Neural progenitor cell (in vitro differentiated cells): ENCODE results near the gene ERVFRD-1. TPM values are rescaled to one million over a fixed set of nuclear protein-coding genes. Genes with fewer than 3 reads are reported as not detected.

ENCODE experiments used
- DNase-seq: peaks from one replicate; pipeline ENCODE4 v3.0.0-alpha.2; 2016; ENCODE audit warnings: low spot score
- H2AFZ ChIP-seq: fragments of 200-600 bp; sonication (generic); replicated peaks from 2 replicates; pipeline ENCODE4 v1.6.1; 2016; ENCODE audit warnings: antibody characterized with exemption
- H3F3A ChIP-seq: fragments of 200-600 bp; sonication (generic); 2 replicates; pipeline ENCODE4 v1.6.1; 2016; ENCODE audit warnings: antibody characterized with exemption, low read depth
- H3K27ac ChIP-seq: fragments of 200-600 bp; sonication (generic); 2 replicates; pipeline ENCODE4 v1.5.1; 2016; ENCODE audit warnings: mild to moderate bottlenecking
- H3K27me3 ChIP-seq: fragments of 200-600 bp; sonication (generic); 2 replicates; pipeline ENCODE4 v1.6.1; 2016; ENCODE audit warnings: mild to moderate bottlenecking, moderate library complexity
- H3K36me3 ChIP-seq: fragments of 200-600 bp; sonication (generic); 2 replicates; pipeline ENCODE4 v1.5.1; 2016
- H3K4me1 ChIP-seq: fragments of 200-600 bp; sonication (generic); 2 replicates; pipeline ENCODE4 v1.6.1; 2016; ENCODE audit warnings: mixed run types
- H3K4me2 ChIP-seq: fragments of 200-600 bp; sonication (generic); 2 replicates; pipeline ENCODE4 v1.6.1; 2016
- H3K4me3 ChIP-seq: fragments of 200-600 bp; sonication (generic); 2 replicates; pipeline ENCODE4 v1.5.1; 2016
- H3K79me2 ChIP-seq: fragments of 200-600 bp; sonication (generic); 2 replicates; pipeline ENCODE4 v1.6.1; 2016; ENCODE audit warnings: low read depth
- H3K9ac ChIP-seq: fragments of 200-600 bp; sonication (generic); 2 replicates; pipeline ENCODE4 v1.6.1; 2016
- H3K9me3 ChIP-seq: fragments of 200-600 bp; sonication (generic); 2 replicates; pipeline ENCODE4 v1.5.1; 2016; ENCODE audit warnings: low read depth
- H4K20me1 ChIP-seq: fragments of 200-600 bp; sonication (generic); 2 replicates; pipeline ENCODE4 v1.6.1; 2016; ENCODE audit warnings: low read depth
- H3K27ac Mint-ChIP-seq: 3 replicates; pipeline ENCODE4 v1.8.0; 2021; ENCODE audit warnings: mixed read lengths
- H3K27me3 Mint-ChIP-seq: 2 replicates; pipeline ENCODE4 v1.8.0; 2022; ENCODE audit warnings: low read depth, mild to moderate bottlenecking, inconsistent platforms, moderate library complexity, mixed read lengths; ENCODE audit not compliant: insufficient read depth
- H3K36me3 Mint-ChIP-seq: 3 replicates; pipeline ENCODE4 v1.8.0; 2021; ENCODE audit warnings: mixed read lengths
- H3K4me1 Mint-ChIP-seq: 3 replicates; pipeline ENCODE4 v1.8.0; 2021; ENCODE audit warnings: mixed read lengths
- H3K4me3 Mint-ChIP-seq: 3 replicates; pipeline ENCODE4 v1.8.0; 2021; ENCODE audit warnings: mild to moderate bottlenecking, moderate library complexity, mixed read lengths
- H3K9me3 Mint-ChIP-seq: 3 replicates; pipeline ENCODE4 v1.8.0; 2020; ENCODE audit warnings: mixed read lengths
- EZH2 ChIP-seq: fragments of 200-600 bp; sonication (generic); IDR thresholded peaks from 2 replicates; pipeline ENCODE4 v1.6.1; 2017; ENCODE audit warnings: antibody characterized with exemption, mild to moderate bottlenecking, moderate library complexity
- EZH2phosphoT487 ChIP-seq: fragments of 200-600 bp; sonication (generic); IDR thresholded peaks from 2 replicates; pipeline ENCODE4 v1.6.1; 2017; ENCODE audit warnings: antibody characterized with exemption
- total RNA-seq: library from RNA; depleted of rRNA; stranded (reverse); fragments of >200 nt; gene quantifications from 2 replicates; pipeline ENCODE4 v1.2.3, GENCODE V29; 2015; ENCODE audit warnings: low replicate concordance
- TF ChIP-seq, protein P1 (sequence below): fragments of 200-600 bp; sonication (generic); IDR thresholded peaks from 2 replicates; pipeline ENCODE4 v1.5.1; 2017; ENCODE audit warnings: antibody characterized with exemption, mild to moderate bottlenecking

ERVFRD-1 gene
- total RNA-seq, 1 donor from 2014 or later = not detected

DNA sequence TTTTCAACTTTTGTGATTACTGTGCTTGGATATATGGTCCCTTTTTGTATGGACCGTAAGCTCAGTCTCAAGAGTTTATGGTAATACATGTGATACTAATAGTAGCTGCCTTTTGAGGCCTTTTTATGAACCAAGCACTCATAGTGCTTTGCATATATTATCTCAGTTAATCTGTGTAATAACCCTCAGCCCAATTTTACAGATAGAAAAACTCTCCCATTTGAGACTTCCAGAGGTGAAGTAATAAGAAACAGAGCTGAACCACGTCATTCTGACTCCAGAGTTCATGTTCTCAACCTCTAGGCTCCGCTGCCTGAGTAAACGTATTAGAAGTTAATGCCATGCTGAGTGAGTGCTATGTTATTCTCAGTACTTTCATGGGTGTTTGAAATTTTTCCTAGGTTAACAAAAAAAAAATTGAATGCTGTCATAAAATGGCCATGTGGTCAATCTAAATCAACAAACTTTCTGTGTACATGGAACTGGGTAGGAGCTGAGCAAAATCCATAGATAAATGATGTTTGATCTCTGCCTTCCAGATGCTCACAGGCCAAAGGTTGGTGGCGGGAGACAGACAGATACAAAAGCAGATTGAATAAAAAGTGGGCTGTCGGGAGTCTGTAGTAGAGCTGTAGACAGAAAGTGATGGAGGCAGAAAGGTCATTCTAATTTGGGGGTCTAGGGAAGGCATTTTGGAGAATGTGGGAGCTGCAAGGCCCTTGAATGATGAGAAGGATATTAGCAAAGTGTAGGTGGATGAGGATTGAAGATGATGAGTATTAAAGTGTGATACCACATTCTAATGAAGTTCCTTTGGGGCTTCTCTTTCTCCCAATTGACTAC lies 44.8 kb downstream of the ERVFRD-1 start:
- H3K27me3 ChIP-seq = no peaks in the 10 kb centered on the region
- H3K4me1 Mint-ChIP-seq = peaks cover 10% of the 10 kb centered on the region
- no peaks in the 10 kb centered on the region for H3K9me3 Mint-ChIP-seq
- no peak overlapping the region for H3K27ac ChIP-seq
- no peaks in the 10 kb centered on the region for H3K27me3 Mint-ChIP-seq
- TF ChIP-seq, protein P1, sequence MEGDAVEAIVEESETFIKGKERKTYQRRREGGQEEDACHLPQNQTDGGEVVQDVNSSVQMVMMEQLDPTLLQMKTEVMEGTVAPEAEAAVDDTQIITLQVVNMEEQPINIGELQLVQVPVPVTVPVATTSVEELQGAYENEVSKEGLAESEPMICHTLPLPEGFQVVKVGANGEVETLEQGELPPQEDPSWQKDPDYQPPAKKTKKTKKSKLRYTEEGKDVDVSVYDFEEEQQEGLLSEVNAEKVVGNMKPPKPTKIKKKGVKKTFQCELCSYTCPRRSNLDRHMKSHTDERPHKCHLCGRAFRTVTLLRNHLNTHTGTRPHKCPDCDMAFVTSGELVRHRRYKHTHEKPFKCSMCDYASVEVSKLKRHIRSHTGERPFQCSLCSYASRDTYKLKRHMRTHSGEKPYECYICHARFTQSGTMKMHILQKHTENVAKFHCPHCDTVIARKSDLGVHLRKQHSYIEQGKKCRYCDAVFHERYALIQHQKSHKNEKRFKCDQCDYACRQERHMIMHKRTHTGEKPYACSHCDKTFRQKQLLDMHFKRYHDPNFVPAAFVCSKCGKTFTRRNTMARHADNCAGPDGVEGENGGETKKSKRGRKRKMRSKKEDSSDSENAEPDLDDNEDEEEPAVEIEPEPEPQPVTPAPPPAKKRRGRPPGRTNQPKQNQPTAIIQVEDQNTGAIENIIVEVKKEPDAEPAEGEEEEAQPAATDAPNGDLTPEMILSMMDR = no peak
- no peak for TF ChIP-seq EZH2
- no peak for TF ChIP-seq EZH2phosphoT487
- H3K4me3 ChIP-seq = no peak overlapping the region
- H4K20me1 ChIP-seq = no peaks in the 10 kb centered on the region
- H2AFZ ChIP-seq = peak overlapping the region; percentile 63
- H3K36me3 Mint-ChIP-seq = no peaks in the 10 kb centered on the region
- H3K27ac Mint-ChIP-seq = no peak overlapping the region
- H3K36me3 ChIP-seq = no peaks in the 10 kb centered on the region
- H3K79me2 ChIP-seq = no peaks in the 10 kb centered on the region
- peak overlapping the region; percentile 24 for H3K4me2 ChIP-seq
- H3K4me1 ChIP-seq = peaks cover 39% of the 10 kb centered on the region
- no peaks in the 10 kb centered on the region for H3K9me3 ChIP-seq
- peaks cover 27% of the 10 kb centered on the region for H3F3A ChIP-seq
- H3K9ac ChIP-seq = no peak overlapping the region
- no peak overlapping the region for H3K4me3 Mint-ChIP-seq
- no peak for DNase-seq

DNA sequence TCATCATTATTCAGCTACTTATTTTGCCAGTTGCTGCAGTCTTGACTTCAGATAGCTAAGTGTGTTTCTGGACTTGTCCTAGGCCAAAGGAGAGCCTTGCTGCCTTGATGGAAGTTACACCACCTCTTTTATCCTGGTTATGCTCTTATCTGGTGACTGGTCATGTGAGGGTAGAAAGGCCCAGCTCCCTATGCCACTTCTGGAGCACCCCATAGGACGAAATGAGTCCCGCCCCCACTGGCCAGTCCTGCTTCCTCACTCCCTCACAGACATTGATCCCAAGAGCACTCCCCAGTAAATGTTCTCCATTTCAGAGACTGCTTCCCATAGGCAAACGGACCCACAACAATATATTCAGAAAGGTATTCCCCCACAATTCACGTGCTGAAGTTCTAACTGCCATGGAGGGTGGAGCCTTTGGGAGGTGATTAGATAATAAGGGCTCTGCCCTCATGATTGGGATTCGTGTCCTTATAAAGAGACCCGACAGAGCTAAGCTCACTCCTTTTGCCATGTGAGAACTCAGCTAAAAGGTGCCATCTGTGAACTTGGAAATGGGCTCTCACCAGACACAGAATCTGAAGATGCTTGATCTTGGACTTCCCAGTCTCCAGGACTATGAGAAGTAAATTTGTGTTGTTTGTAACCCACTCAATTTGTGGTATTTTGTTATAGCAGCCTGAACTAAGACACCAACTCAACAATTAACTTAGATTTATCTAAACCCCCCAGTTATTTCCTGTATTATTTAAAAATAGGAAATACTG lies 45.9 kb downstream of the ERVFRD-1 start:
- peaks cover 39% of the 10 kb centered on the region for H3K4me1 ChIP-seq
- H4K20me1 ChIP-seq = no peaks in the 10 kb centered on the region
- H3K9me3 ChIP-seq = no peaks in the 10 kb centered on the region
- H3K27ac Mint-ChIP-seq = no peak overlapping the region
- no peak overlapping the region for H3K4me3 ChIP-seq
- no peak overlapping the region for H3K4me3 Mint-ChIP-seq
- peaks cover 27% of the 10 kb centered on the region for H3F3A ChIP-seq
- H3K36me3 ChIP-seq = no peaks in the 10 kb centered on the region
- DNase-seq = no peak
- H3K27me3 ChIP-seq = no peaks in the 10 kb centered on the region
- TF ChIP-seq, protein P1 = no peak
- TF ChIP-seq EZH2 (no peak), EZH2phosphoT487 (no peak)
- H2AFZ ChIP-seq = no peak overlapping the region
- H3K9ac ChIP-seq = no peak overlapping the region
- H3K27ac ChIP-seq = peak overlapping the region; percentile 88
- peak overlapping the region; percentile 58 for H3K4me2 ChIP-seq
- H3K9me3 Mint-ChIP-seq = no peaks in the 10 kb centered on the region
- peaks cover 10% of the 10 kb centered on the region for H3K4me1 Mint-ChIP-seq
- H3K27me3 Mint-ChIP-seq = no peaks in the 10 kb centered on the region
- no peaks in the 10 kb centered on the region for H3K79me2 ChIP-seq
- H3K36me3 Mint-ChIP-seq = no peaks in the 10 kb centered on the region

DNA sequence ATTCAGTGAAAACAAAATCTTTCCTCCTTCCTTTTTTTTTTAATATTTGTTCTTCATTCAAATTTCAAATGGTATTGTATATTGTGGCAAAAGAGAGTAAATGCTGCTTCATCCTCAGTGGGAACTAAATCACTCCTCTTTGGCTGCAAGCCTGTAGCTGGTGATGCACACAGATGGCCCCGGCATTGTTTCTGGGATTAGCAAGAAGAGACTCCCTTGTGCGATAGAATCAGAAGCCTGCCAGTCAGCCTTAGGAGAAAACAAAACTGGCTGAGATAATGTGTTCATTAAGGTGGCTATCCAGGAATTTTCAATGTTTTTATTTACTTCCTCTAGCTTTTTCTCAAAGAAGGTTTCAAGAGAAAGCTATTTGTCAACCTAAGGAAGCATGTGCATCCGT lies 46.7 kb downstream of the ERVFRD-1 start:
- peak; percentile 94 for DNase-seq
- H3K79me2 ChIP-seq = no peaks in the 10 kb centered on the region
- no peaks in the 10 kb centered on the region for H3K27me3 ChIP-seq
- no peak overlapping the region for H2AFZ ChIP-seq
- no peaks in the 10 kb centered on the region for H3K27me3 Mint-ChIP-seq
- H4K20me1 ChIP-seq = no peaks in the 10 kb centered on the region
- H3K9me3 ChIP-seq = no peaks in the 10 kb centered on the region
- no peaks in the 10 kb centered on the region for H3K9me3 Mint-ChIP-seq
- no peak overlapping the region for H3K4me3 Mint-ChIP-seq
- H3K27ac ChIP-seq = peak overlapping the region; percentile 89
- TF ChIP-seq EZH2 (no peak), EZH2phosphoT487 (no peak)
- TF ChIP-seq, protein P1 = no peak
- peaks cover 27% of the 10 kb centered on the region for H3F3A ChIP-seq
- no peaks in the 10 kb centered on the region for H3K36me3 Mint-ChIP-seq
- H3K9ac ChIP-seq = no peak overlapping the region
- no peaks in the 10 kb centered on the region for H3K36me3 ChIP-seq
- peak overlapping the region; percentile 58 for H3K4me2 ChIP-seq
- H3K4me1 Mint-ChIP-seq = peaks cover 10% of the 10 kb centered on the region
- H3K27ac Mint-ChIP-seq = no peak overlapping the region
- H3K4me1 ChIP-seq = peaks cover 39% of the 10 kb centered on the region
- H3K4me3 ChIP-seq = no peak overlapping the region
